ENCODE data around the gene KIAA1671.

The KIAA1671 gene

DNA sequence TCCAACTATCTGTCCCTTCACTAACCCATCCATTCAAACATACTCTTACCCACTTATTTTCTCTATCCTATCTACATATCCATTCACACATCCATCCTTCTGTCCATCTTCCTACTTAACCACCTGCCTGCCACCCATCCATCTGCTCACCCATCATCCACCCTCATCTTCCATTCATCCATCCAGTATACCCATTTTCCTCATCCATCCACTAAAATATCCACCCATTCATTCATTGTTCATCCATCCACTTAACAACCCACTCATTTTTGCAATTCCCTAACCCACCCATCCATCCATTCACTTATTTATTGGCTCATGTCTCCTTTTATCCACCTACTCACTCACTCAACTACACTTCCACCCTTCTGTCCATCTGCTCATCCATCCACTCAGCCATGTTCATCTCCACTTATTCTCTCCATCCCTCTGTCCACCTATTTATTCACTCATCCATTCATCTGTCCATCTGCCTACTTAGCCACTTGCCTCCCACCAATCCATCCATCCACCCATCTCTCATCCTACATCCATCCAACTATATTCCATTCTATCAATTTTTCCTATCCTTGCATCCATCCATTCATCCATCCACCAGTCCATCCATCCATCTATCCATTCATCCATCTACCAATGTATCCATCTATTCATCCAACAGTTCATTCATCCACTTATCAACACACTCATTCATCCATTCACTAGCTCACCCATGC is 16.6 kb upstream of the KIAA1671 start:
- TF ChIP-seq, protein P1, sequence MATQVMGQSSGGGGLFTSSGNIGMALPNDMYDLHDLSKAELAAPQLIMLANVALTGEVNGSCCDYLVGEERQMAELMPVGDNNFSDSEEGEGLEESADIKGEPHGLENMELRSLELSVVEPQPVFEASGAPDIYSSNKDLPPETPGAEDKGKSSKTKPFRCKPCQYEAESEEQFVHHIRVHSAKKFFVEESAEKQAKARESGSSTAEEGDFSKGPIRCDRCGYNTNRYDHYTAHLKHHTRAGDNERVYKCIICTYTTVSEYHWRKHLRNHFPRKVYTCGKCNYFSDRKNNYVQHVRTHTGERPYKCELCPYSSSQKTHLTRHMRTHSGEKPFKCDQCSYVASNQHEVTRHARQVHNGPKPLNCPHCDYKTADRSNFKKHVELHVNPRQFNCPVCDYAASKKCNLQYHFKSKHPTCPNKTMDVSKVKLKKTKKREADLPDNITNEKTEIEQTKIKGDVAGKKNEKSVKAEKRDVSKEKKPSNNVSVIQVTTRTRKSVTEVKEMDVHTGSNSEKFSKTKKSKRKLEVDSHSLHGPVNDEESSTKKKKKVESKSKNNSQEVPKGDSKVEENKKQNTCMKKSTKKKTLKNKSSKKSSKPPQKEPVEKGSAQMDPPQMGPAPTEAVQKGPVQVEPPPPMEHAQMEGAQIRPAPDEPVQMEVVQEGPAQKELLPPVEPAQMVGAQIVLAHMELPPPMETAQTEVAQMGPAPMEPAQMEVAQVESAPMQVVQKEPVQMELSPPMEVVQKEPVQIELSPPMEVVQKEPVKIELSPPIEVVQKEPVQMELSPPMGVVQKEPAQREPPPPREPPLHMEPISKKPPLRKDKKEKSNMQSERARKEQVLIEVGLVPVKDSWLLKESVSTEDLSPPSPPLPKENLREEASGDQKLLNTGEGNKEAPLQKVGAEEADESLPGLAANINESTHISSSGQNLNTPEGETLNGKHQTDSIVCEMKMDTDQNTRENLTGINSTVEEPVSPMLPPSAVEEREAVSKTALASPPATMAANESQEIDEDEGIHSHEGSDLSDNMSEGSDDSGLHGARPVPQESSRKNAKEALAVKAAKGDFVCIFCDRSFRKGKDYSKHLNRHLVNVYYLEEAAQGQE (IDR thresholded peaks at IDR 0.05; ENCODE audit: insufficient read depth in 1 of 2, low read depth in 2 of 2, low read length in 2 of 2), result no peak
- TF ChIP-seq FOXP2 (optimal IDR thresholded peaks at IDR 0.05; ENCODE audit: borderline replicate concordance, extremely low read depth, extremely low read length, insufficient read depth) (no peak), TAF1 (IDR thresholded peaks at IDR 0.05; ENCODE audit: borderline replicate concordance, insufficient read depth, low read length) (no peak), SIN3A (IDR thresholded peaks at IDR 0.05; ENCODE audit: borderline replicate concordance, insufficient read depth, low read length) (no peak), POLR2AphosphoS5 (IDR thresholded peaks at IDR 0.05; ENCODE audit: low read depth, low read length) (no peak)

DNA sequence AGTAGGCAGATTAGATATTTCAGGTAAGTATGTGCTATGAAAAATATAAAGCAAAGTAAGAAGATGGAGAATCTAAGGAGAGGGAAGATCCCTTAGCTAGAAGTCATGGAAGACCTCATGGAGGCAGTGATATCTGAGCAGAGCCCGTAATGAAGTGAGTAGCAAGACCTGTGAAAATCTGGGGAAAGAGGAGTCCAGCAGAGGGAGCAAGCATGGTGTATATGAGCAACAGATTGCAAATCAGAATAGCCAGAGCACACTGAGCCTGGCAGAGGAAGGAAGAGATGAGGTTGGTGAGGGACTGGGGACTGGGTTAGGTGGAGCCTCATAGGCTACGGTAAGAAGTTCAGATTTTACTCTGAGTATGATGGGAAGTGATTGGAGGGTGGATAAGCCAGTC is 15.4 kb upstream of the KIAA1671 start:
- TF ChIP-seq FOXP2 (optimal IDR thresholded peaks at IDR 0.05; ENCODE audit: borderline replicate concordance, extremely low read depth, extremely low read length, insufficient read depth) (no peak), TAF1 (IDR thresholded peaks at IDR 0.05; ENCODE audit: borderline replicate concordance, insufficient read depth, low read length) (no peak), SIN3A (IDR thresholded peaks at IDR 0.05; ENCODE audit: borderline replicate concordance, insufficient read depth, low read length) (no peak), POLR2AphosphoS5 (IDR thresholded peaks at IDR 0.05; ENCODE audit: low read depth, low read length) (no peak)
- TF ChIP-seq, protein P1 (IDR thresholded peaks at IDR 0.05; ENCODE audit: insufficient read depth in 1 of 2, low read depth in 2 of 2, low read length in 2 of 2), result no peak

DNA sequence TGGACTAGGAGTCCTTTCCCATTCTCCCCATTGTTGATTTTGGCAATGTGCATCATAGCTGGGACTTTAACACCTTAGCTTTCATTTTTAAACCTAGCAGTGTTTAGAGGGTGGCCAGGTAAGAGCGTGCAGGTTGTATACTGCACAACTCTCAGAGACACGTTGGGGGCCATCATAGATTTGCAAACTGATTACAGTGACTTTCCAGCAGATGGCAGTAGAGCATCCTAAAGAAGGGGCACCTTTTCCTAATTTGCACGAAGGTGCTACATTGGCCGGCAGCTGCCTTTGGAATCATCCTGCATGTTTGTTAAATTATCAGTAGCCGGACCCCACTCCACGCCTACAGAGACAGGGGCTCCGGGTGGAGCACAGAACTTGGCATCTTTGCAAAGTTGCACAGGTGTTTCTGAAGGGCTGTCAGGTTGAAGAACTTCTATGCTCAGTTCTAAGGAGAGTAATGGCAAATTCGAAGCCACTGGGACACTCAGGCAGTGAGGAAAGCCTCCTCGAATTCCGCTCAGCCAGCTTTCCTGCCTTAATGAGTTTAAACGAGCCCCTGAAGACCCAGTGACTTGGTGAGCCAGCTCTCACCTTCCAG is 13.7 kb upstream of the KIAA1671 start:
- TF ChIP-seq FOXP2 (optimal IDR thresholded peaks at IDR 0.05; ENCODE audit: borderline replicate concordance, extremely low read depth, extremely low read length, insufficient read depth) (no peak), SIN3A (IDR thresholded peaks at IDR 0.05; ENCODE audit: borderline replicate concordance, insufficient read depth, low read length) (no peak), TAF1 (IDR thresholded peaks at IDR 0.05; ENCODE audit: borderline replicate concordance, insufficient read depth, low read length) (no peak), POLR2AphosphoS5 (IDR thresholded peaks at IDR 0.05; ENCODE audit: low read depth, low read length) (no peak)
- TF ChIP-seq, protein P1 (IDR thresholded peaks at IDR 0.05; ENCODE audit: insufficient read depth in 1 of 2, low read depth in 2 of 2, low read length in 2 of 2), result no peak

DNA sequence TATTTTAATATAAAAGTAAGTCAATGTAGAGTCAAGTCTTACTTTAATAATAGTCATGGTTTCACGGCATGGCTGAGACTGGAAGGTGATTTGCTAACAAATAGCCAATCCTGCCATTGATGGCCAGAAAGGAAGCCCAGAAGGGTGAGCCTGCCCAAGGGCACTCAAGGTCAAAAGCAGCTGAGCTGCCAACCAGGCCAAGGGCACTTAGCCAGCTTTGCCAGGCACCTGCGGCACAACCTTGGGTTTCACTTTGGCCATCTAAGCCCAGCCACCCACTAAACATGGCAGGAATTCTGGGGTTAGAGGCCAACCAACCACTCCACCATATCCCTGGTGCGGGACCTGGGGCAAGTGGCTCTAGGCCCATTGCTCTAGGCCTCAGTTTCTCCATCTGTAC is 10.2 kb upstream of the KIAA1671 start:
- TF ChIP-seq FOXP2 (optimal IDR thresholded peaks at IDR 0.05; ENCODE audit: borderline replicate concordance, extremely low read depth, extremely low read length, insufficient read depth) (no peak), POLR2AphosphoS5 (IDR thresholded peaks at IDR 0.05; ENCODE audit: low read depth, low read length) (no peak), TAF1 (IDR thresholded peaks at IDR 0.05; ENCODE audit: borderline replicate concordance, insufficient read depth, low read length) (no peak), SIN3A (IDR thresholded peaks at IDR 0.05; ENCODE audit: borderline replicate concordance, insufficient read depth, low read length) (no peak)
- TF ChIP-seq, protein P1 (IDR thresholded peaks at IDR 0.05; ENCODE audit: insufficient read depth in 1 of 2, low read depth in 2 of 2, low read length in 2 of 2), result no peak

Measured in PFSK-1 (cell line).